ENCODE measurements around the gene TMEM151B.

The TMEM151B gene

GRCh38 chr6:44289726-44290260, 19.5 kb downstream of the TMEM151B start:
- DNase-seq (ENCODE audit: insufficient read length, low spot score): no peak
- TF ChIP-seq CTCF (IDR thresholded peaks at IDR 0.05; ENCODE audit: insufficient read depth, missing control alignments): no peak
- no peak for FAIRE-seq

DNA sequence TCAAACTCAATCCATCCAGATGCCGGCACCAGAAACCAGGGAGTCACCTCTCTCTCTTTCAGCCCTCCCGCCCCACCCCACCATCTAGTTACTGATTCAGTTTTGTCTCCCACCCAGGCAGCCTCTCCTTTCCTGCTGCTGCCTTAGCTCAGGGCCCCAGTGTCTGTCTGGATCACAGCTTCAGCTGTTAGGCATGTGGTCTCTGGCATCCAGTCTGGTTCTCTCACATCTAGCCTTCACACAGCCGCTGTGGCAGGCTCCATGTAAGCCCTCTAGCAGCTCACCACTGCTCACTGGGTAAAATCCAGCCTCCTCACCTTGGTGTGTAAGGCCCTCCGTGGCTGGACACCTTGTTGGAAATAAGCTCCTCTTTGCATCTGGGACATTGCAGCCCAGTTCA, 21.6 kb downstream of the TMEM151B start:
- FAIRE-seq: no peak
- DNase-seq (ENCODE audit: insufficient read length, low spot score): no peak
- TF ChIP-seq CTCF (IDR thresholded peaks at IDR 0.05; ENCODE audit: insufficient read depth, missing control alignments): no peak

DNA sequence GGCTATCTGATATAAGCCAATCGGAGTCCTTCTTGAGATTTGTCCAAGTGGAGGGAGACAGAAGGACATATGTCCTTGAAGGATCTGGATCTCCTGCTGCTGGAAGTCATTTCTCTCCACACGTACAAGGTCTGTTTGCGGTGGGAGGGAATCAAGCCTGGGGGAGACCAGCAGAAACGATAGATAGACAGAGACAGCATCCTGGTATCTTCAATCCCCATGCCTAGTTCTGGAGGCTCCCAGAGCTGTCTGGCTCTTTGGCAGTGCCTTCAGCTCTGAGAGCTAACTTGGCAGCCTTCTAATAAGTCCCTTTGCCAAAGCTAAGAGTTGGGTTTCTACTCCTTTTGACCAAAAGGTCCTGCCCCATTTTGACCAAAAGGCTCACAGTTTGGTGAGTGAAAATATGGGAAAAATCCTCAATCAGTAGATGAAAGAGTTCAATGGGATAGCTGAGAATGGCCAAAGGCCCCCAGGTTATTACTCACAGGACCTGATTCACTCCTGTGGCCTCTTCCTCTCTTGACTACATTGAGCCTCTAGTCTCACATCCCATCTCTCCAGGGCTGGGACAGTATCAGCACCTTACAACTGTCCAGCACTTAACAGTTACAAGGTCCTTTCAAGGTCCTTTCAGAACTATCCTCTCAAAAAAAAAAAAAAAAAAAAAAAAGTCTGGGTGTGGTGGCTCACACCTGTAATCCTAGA, 22.6 kb downstream of the TMEM151B start:
- no peak for TF ChIP-seq CTCF (IDR thresholded peaks at IDR 0.05; ENCODE audit: insufficient read depth, missing control alignments)
- DNase-seq (ENCODE audit: insufficient read length, low spot score): no peak
- no peak for FAIRE-seq

GRCh38 chr6:44294832-44295791, 24.9 kb downstream of the TMEM151B start:
- TF ChIP-seq CTCF (IDR thresholded peaks at IDR 0.05; ENCODE audit: insufficient read depth, missing control alignments): no peak
- DNase-seq (ENCODE audit: insufficient read length, low spot score) (no peak), FAIRE-seq (no peak)

- DNase-seq (ENCODE audit: insufficient read length, low spot score) (peak; percentile 44), FAIRE-seq (no peak)
- no peak for TF ChIP-seq CTCF (IDR thresholded peaks at IDR 0.05; ENCODE audit: insufficient read depth, missing control alignments)
Observed at GRCh38 chr6:44297063-44298038, 27.1 kb downstream of the TMEM151B start.

DNA sequence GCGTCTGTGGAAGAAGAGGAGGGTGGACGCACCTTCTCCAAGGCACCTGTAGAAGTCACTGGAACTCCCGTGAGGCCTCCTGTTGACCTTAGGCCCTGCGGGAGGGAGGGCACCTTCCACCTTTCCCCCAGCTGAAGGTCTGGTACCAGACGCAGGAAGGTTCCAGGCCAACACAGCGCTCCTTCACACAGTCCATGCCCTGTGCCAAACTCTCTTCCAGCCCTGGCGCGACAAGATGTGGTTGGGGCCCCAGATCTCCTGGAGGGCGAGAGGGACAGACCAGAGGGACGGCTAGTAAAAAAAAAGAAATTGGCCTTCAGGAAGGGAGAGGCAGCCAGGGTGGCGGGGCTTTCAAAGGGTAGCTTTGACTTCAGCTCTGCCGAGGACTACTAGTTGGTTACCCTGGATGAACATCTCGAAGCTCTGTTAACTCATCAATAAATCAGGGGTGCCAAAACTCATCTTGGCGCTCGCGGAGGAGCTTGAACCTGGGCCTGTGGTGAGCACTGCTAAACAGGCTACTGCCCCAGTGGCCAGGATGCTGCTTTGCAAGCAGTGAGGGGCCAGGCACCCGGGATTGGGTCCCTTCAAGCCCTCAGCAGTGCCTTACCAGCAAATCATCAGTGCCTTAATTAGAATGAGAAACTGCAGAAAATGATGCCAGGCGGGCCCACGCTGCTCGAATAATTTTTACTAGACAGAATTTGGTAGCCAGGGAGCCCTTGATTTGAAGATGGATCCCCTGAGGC, 28.0 kb downstream of the TMEM151B start:
- DNase-seq (ENCODE audit: insufficient read length, low spot score): no peak
- TF ChIP-seq CTCF (IDR thresholded peaks at IDR 0.05; ENCODE audit: insufficient read depth, missing control alignments): no peak
- FAIRE-seq: no peak
